GM21423 (cell line): ENCODE data around the gene KCNK17.

Experiments used
- ATAC-seq: cut with Tn5 transposase; IDR thresholded peaks from one replicate; pipeline ENCODE4 v1.9.1; 2021; ENCODE audit warnings: mild to moderate bottlenecking, moderate library complexity; ENCODE audit not compliant: unreplicated experiment

Gene KCNK17

DNA sequence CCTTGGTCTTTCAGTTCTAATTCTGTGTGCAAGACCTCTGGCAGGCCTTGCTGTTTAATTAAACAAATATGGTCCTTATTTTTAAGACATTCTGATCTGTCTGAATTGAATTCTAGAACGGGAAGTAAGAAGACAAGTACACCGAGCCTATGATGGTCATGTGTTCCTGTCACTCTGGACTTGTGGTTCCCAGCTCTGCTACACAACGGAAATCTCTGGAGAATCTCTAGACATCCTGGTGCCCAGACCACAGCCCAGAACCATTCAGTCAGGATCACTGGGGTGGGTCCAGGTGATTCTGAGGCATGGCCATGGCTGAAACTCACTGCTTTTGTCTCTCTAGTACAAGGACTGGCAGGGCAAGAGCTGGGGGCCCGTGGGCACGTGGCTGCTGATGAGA, 24.2 kb upstream of the KCNK17 start:
- ATAC-seq: no peak

DNA sequence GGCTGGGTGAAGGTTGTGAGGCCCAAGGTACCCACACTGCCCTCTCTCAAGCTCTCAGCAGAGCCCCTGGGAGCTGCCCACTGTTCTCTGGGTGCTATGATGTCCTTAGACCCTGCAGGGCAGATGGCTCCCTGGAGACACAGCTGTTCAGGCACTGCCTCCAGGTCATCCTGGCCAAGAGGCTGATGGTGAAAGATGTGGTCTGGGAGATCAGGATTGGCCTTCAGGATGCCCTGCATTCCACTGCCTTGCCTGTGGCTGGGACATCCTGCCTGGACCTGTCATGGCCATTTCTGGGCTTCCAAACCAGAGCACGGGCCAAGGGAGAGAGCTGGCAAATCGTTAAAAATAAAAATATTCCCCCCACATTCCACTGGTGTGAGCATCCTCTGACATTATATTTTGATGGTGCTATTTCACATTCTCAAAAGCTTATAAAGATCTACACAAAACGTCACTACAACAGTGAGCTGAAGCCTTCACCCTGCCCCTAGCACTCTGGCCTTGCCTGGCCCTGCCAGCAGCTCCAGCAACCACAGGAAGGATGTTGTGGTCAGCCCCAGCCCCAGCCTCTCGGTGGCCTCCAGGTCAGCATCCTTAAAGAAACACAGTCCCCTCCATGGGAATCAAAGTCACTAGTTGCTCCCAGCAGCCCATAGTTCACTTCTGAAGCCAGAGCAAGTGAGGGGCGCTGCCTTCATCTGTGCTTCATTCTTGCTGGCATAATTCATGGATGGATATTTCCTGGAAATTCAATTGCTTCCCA, 21.7 kb upstream of the KCNK17 start:
- peak; percentile 63 for ATAC-seq

DNA sequence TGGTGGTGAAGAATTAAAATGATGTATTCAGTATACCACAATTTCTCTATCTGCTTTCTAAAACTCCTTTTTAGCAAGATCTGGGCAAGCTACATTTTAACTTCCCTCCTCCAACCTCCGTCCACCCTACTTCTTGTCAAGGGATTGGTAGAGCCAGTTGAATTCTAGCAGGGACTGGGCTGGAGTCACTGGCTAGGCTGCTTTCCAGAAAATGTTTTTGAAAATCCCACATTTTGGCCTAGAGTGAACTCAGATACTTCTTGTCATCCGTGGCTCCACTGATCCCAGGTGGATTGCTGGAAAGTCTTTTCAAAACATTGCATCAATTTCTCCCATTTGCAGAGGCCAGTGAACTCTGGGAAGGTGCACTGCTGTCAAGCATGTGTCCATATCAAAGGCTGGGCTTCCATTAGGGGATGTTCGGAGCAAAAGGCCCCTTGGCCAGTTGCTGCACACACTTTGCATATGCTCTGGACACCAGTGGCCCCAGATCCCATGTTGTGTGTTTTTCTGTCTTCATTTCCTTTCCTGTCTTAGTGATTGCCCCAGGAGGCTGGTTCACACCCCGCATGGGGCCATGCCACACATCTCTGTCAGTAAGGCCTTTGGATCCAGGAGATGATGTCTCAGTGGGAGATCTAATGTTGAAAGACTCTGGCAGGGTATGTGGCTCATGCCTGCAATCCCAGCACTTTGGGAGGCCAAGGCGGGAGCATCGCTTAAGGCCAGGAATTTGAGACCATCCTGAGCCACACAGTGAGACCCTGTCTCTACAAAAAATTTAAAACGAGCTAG, 19.6 kb upstream of the KCNK17 start:
- ATAC-seq: no peak

DNA sequence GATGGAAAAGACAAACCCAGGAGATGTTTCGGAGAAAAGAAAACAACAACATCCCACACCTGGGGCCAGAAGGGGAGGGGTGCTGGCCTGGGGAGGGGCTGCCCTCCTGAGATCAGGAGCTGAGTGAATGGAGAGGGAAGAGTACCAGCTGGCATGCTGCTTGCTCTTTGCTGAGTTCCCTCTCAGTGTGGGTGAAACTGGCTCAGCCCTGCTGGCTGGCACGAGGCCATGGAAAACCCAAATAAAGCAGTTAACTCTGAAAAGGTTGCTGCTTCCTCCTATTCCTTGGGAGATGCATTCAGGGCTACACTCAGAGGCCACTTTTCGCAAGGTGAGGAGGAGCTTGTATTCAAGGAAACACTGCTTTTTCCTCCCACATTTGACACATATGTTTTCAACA, 16.3 kb upstream of the KCNK17 start:
- ATAC-seq: no peak

DNA sequence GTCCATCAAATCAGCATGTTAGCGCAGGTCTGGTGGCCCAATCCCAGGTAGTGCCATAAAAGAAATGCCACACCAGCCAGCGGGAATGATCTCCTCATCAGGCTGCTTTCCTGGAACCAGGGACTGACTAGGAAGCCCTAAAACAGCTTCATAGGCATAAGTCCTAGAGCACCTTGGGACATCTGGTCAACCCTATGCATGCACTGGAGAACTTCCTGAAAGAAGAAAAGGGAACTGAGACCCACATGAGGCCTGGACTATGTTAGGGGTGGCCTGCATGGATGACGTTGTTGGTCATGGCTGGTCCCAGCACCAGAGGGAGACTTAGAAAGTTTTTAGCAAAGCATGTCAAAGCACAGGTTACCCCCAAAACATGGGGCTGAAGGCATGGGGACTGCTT, 15.8 kb upstream of the KCNK17 start:
- ATAC-seq: peak; percentile 91

DNA sequence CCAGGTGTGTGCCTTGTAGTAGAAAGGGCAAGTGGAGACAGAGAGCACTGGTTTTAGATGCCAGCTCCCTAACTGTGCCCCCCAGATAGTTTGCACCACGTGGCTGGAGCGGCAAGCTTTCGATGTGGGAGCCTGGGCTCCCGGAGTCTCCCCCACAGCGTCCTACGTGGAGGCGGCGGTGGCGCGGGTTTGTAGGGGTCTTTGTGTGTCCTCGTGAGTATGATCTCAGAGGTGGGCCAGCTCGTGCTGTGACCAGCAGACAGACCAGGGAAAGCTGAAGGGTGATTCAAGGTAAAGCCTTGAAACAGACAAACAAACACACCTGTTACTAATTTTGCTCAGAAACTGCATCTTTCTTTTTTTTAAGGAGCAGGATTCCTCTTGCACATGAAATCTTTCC, 13.8 kb upstream of the KCNK17 start:
- no peak for ATAC-seq

DNA sequence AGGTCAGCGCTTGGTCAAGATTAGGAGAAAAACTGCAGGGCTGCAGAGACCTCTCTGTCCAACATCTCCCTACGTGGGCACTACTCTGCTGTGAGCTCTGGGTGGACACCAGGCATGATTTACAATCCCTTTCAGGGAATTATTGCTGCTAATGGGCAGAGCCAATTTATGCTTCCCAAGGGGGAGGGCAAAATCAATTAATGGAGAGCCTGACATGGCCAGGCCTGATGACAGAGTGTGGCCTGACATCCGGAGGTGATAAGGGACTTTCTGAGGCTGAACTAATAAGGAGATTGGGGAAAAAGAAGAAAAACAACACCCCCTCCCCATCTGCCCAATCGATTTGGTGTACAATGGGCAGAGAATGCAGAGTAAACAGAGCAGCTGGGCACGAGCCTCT, 13.3 kb upstream of the KCNK17 start:
- ATAC-seq: no peak

DNA sequence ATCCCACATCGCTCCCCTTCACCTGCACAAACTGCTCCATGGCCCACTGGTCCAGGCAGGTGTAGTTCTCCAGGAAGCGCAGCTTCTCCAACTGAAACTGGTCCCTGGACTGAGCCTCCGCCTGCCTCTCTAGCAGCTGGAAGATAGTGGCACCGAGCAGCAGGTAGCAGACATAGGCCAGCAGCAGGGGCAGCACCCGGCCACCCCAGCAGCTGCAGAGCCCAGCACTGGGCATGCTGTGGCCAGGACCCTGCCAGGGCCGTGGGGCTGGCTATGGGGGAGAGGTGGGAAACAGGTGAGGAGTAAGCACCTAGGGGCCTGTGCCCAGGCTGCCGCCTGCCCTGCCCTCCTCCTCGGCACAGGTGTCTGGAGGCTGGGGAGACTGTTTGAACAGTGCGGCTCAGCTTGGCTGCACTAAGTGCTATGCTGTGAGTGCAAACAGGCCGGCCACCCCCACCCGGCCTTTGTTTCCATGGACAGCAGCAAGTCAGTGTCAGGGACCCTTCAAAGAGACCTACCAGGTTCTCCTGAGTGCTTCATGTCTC, 8.2 kb upstream of the KCNK17 start, which contains the start of gene KCNK16:
Gene KCNK16, minus strand, starts transcription at position 397 of the 545 bp plus-strand sequence. Its CDS starts 162 bp downstream, at position 235.
- ATAC-seq: no peak

DNA sequence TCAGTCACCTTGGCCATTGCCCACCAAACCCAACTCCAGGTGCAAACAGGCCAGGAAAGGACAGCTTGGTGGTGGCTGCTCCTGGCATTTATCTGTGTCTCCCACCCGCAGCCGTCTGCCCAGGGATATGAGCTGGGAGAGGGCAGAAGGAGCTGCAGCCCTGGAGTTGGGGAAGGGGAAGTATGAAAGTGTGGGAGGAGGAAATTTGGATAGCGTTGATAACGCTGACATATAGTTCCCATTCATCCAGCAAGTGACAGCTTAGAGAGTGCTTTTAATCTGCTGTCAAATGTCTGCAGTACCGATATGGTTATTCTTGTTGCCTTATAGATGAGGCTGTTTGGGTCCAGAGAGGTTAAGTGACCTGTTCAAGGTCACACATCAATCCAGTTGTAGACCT, 7.5 kb upstream of the KCNK17 start:
- no peak for ATAC-seq

DNA sequence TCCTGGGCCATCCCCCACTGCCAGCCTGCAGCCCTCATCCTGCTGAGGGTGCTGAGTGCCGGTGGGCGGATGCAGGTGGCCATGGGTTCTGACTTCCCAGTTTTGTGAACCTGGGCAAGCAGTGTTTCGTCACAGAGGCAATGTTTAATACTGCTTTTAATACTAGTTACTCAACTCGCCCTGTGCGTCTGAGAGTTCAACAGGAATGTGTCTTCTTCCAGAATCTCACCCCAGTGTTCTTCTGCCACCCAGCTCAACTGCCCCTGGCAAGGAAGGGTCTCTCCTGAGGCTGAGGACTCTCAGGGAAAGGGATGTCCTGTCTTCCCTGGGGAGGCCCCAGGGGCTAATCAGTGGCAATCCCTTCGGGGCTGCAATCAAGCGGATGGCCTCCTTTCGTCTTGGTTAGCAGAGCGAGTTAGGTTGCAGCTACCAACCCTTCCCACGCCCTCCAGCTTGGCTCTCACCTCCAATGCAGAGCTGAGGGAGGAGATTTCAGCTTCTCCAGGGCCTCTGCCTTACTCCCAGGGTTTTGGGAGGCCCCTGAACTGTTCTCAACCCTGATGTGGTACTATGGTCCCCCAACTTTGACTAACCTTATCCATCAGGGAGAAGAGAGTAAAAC, 6.3 kb upstream of the KCNK17 start:
- ATAC-seq: no peak

DNA sequence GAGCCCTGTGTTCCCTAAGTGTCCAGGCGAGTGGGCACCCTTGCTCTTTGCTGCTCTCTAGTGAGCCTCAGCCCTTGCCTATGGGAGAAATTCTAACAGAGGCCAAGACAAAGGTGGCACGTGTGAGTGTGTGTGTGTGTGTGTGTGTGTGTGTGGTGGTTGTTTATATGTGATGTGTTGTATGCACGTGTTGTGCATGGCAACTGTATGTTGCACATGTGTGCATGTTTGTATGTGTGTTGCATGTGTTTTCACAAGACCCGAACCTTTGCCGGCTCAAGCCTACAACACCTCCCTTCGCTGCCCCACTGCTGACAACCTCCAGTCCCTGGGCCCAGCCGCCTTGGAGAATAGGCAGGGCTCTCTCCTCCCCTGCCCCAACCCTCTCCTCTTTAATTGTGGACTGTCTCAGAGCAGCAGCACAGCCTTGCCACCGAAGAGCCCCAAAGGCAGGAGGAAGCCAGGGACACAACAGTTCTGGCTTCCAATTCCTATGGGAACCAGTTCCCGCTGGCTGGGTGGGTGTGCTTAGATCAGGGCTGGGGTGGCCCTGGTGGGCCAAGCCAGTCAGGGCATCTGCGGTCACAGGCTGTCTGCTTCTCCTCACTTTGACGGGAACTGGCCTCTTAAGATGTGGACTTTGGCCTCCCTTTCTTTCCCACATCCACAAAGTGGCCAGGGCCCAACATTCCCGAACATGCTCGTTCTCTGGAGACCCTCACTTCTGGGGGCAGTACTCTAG, 5.6 kb upstream of the KCNK17 start:
- ATAC-seq: no peak

DNA sequence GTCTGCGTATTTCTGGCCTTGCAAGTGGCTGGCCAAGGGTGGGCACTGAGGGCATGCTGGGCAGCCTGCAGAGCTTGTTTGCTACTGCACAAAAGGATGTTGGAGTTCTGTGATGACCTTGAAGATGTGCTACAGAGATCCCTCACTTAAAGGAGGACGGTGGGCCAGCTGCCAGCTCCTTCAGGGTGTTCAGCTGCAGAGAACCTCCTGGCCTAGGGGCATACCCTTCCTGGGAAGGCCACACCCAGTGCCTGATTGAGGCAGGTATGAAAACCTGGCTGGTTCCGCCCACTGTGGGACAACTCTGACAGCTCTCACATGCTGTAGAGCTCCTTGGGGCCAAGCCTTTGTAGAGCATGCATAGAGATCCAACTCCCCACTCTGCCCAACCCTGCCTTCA, 3.0 kb upstream of the KCNK17 start:
- ATAC-seq: no peak

DNA sequence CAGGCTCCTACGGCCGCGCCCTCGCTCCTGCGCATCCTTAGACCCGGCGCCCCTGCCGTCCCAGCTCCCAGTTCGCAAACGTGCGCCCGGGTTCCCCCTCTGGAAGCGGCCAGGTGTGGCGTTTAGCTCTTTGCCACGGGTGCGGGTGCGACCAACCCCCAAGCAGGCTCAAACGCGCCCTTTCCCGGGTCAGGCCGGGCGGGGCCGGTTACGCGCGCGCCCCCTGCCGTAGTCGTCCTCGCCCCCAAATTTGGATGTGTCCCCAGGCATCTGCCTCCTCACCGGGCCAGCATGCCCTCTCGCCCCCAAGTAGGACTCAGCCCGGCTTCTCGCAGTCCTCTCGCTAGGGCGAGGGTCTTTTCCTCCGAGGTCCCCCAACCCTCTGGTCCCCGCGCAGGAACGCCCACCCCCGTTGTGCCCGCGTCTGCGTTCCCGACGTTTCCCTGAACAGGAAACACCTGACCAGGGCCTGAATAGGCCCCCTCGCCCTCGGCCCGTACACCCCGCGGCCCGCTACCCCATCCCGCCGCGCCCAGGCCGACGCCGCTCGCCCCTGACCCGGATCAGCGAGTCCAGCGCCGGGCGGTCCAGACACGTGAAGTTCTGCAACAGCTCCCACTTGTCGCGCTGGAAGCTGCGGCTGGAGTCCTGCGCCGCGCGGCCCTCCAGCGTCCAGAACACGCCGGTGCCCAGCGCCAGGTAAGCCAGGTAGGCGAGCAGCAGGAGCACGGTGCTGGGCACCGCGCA, 520 bp downstream of the KCNK17 start:
- ATAC-seq: no peak

DNA sequence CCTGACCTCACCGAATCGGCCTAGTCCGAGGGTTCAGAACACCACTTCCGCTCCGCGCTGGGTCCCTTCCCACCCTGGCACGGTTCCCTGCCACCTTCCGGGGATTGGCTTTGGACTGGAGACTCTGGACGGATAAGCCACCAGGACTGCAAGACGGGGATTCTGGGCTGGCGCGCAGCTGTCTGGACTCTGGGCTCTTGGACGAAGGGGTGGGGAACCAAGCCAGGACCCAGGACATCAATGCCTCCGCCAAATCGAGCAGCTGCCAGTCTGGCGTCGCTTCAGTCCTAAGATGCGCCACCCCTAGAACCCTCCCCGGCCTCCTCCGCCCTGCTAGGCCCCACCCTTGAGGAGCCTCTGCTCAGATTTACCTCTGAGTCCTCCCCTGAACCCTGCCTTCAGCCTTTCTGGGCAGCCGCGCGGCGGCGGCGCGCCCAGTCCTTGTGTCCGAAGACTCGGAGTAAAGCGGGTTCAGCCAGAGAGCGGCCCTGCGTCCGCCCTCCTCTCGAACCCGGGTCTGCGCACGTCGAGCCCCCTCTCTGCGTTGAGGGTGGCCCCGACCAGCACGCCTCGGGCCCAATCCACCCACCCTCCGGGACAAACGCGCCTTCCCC, 1.2 kb downstream of the KCNK17 start:
- no peak for ATAC-seq

DNA sequence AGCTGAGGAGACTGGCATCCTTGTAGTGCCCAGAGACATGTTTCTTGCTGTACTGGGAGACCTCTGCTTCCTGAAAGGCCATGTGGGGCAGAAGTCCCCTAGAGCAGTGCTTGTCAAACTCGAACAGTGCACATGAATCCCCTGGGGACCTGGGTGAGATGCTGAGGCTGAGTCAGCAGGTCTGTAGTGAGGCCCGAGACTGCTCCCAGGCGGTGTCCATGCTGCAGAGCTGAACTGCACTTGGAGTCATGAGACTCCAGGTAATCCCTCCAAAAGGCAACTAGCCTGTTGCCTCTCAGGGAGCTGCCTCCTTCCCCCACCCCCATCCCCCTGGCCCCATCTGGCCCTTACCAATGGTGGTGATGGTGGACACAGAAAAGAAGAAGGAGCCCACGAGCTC, 3.7 kb downstream of the KCNK17 start:
- ATAC-seq: no peak

DNA sequence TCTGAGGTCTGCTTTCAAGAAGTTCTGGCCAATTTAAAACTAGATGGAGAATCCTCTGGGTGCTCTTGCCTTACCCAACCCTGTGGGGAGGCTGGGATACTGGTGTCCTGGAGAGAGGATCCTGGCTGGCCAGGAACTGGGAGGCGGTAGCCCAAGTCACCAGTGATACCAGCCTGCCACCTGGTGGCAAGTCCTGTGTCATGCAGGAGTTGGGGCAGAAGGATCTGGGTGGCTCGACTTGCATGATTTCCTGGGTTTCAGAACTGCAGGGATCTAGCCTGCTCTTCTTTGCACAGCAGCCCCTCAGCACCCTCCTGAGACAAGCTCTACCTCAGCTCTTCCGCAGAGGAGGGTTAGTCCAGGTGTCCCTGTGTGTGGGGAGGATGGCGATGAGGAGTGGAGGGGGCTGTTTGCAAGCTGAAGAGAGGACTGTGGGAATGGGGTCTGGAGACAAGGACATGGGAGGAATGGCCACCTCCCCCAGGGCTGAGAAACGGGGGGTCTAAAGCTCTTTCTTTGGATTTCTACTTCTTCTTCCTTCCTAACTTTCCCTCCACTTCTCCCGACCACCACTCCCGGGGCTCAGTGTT, 4.2 kb downstream of the KCNK17 start:
- ATAC-seq: no peak

DNA sequence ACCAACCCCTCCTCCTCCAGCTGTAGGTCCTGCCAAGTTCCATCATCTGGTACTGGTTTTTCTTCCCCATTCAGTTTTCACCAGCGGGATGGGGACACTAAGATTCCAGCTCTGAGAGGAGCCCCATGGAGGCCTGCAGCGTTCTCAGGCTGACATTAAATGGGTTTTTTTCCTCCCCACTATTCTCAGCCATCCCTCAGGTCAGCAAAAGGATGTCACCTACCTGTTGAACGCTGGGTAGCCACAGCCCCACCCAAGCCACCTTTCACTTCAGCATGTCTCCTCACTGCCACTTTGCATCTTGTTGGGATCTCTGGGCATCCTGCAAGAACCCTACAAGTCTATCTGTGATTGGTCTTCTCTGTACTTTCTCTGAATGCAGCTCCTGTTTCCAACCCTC, 6.8 kb downstream of the KCNK17 start:
- ATAC-seq: no peak

DNA sequence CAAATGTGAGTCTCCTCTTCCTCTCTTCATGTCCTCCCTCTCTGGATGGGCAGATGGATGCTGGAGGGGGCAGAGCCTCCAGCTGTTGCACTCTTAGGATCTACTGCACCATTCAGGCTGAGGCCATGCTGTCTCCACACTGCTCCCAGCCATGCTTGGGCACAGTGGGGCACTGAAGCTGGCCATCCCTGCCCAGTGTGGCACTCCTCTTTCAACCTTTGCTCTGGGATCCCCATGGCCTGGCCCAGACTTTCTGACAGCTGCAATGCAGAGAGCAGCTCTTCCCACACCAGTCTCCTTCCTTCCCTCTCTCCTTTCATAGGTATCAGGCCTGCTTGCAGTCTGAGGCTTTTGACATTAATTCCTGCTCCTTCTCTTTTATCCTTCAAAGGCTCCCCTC, 9.3 kb downstream of the KCNK17 start:
- no peak for ATAC-seq

DNA sequence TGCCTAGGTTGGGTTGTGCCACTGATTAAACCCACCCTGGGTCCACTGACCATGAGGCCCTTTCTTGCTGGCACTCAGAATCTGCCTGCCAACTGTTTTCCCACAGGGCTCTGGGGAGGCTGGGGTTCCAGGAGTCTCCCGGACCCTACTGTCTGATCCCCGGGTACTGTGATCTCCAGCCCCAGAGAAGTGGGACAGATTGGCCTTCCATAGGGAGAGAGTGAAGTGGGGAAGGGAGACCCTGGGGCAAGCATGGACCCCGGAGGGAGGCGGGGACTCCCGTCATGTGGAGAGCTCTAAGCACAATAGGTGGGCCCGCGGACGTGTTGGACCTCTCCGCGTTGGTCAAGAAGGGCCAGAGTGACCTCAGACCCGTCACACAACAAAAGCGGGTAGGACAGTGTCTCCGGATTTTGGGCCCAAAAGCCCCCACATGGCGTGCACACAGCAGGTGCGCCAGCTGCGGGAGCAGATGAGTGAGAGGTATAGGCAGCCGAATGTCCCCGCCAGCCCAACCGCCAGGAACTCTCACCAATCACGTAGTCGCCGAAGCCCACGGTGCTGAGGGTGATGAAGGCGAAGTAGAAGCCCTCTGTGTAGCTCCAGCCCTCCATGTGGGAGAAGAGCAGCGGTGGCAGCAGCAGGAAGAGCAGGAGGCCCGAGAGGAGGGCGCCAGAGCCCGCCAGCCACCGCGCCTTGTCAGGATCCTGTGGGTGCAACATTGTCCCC, 10.6 kb downstream of the KCNK17 start:
- ATAC-seq: peak; percentile 8
